Measurements from ENCODE around the gene KLHL13. TPM values are rescaled to one million over a fixed set of nuclear protein-coding genes. Genes with fewer than 3 reads are reported as not detected.

The KLHL13 gene
- total and polyA plus RNA-seq, 10 of the 15 experiments (the other 5 are each of a cell fraction or from before 2014, with no cell fraction given) = 8.2 to 34.1 (median 13.8) TPM

- TF ChIP-seq, protein P1, sequence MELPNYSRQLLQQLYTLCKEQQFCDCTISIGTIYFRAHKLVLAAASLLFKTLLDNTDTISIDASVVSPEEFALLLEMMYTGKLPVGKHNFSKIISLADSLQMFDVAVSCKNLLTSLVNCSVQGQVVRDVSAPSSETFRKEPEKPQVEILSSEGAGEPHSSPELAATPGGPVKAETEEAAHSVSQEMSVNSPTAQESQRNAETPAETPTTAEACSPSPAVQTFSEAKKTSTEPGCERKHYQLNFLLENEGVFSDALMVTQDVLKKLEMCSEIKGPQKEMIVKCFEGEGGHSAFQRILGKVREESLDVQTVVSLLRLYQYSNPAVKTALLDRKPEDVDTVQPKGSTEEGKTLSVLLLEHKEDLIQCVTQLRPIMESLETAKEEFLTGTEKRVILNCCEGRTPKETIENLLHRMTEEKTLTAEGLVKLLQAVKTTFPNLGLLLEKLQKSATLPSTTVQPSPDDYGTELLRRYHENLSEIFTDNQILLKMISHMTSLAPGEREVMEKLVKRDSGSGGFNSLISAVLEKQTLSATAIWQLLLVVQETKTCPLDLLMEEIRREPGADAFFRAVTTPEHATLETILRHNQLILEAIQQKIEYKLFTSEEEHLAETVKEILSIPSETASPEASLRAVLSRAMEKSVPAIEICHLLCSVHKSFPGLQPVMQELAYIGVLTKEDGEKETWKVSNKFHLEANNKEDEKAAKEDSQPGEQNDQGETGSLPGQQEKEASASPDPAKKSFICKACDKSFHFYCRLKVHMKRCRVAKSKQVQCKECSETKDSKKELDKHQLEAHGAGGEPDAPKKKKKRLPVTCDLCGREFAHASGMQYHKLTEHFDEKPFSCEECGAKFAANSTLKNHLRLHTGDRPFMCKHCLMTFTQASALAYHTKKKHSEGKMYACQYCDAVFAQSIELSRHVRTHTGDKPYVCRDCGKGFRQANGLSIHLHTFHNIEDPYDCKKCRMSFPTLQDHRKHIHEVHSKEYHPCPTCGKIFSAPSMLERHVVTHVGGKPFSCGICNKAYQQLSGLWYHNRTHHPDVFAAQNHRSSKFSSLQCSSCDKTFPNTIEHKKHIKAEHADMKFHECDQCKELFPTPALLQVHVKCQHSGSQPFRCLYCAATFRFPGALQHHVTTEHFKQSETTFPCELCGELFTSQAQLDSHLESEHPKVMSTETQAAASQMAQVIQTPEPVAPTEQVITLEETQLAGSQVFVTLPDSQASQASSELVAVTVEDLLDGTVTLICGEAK (IDR thresholded peaks at IDR 0.05; ENCODE audit: borderline replicate concordance) = no peak
- no peak for TF ChIP-seq CUX1 (IDR thresholded peaks at IDR 0.05; ENCODE audit: insufficient replicate concordance, low read depth, low read length)
- no peak for TF ChIP-seq MYC (IDR thresholded peaks at IDR 0.05; ENCODE audit: insufficient read depth, insufficient read length, insufficient replicate concordance, low read length, severe bottlenecking)
- TF ChIP-seq CREM (IDR thresholded peaks at IDR 0.05; ENCODE audit: low read depth) = no peak
- TF ChIP-seq ATF3 (IDR thresholded peaks at IDR 0.05; ENCODE audit: borderline replicate concordance, extremely low read depth, low read depth, low read length) = no peak
- TF ChIP-seq, protein P2, sequence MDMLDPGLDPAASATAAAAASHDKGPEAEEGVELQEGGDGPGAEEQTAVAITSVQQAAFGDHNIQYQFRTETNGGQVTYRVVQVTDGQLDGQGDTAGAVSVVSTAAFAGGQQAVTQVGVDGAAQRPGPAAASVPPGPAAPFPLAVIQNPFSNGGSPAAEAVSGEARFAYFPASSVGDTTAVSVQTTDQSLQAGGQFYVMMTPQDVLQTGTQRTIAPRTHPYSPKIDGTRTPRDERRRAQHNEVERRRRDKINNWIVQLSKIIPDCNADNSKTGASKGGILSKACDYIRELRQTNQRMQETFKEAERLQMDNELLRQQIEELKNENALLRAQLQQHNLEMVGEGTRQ (IDR thresholded peaks at IDR 0.05; ENCODE audit: borderline replicate concordance, low read depth, low read length) = no peak
These were observed 40.5 kb upstream of the KLHL13 start (continued) for GRCh38 chrX:118156953-118157608.

All from GM12878 (cell line).